Stimulated activated CD4-positive, alpha-beta T cell treated with anti-CD3 and anti-CD28 coated beads, Interleukin-1b, Interleukin-23, amount 100 ng/mL, for 48 hours (primary cell): ENCODE results near the gene GGTLC3.
"Not testable (repeated sequence)": the region's sequence is repeated elsewhere in the genome, so short reads cannot be mapped to it uniquely, and the experiment has no call there.

ENCODE experiments used
- DNase-seq: peaks from one replicate; pipeline ENCODE4 v3.0.0-alpha.2; 2020

The GGTLC3 gene

GRCh38 chr22:18512378-18512777, 5.6 kb downstream of the GGTLC3 start:
- not testable (repeated sequence) for DNase-seq

GRCh38 chr22:18511327-18511726, 6.6 kb downstream of the GGTLC3 start:
- not testable (repeated sequence) for DNase-seq

- not testable (repeated sequence) for DNase-seq
These were observed 21.7 kb downstream of the GGTLC3 start for GRCh38 chr22:18496227-18496626.
